HG03565 (cell line): ENCODE results near the gene PRUNE2.
A peak's percentile ranks its signal among the peaks of the same experiment; 100 is the strongest.
"Not testable (repeated sequence)": the region's sequence is repeated elsewhere in the genome, so short reads cannot be mapped to it uniquely, and the experiment has no call there.

Experiments
- ATAC-seq: cut with Tn5 transposase; IDR thresholded peaks from one replicate; pipeline ENCODE4 v1.9.1; 2021; ENCODE audit warnings: mild to moderate bottlenecking, moderate library complexity; ENCODE audit not compliant: unreplicated experiment

Gene PRUNE2

DNA sequence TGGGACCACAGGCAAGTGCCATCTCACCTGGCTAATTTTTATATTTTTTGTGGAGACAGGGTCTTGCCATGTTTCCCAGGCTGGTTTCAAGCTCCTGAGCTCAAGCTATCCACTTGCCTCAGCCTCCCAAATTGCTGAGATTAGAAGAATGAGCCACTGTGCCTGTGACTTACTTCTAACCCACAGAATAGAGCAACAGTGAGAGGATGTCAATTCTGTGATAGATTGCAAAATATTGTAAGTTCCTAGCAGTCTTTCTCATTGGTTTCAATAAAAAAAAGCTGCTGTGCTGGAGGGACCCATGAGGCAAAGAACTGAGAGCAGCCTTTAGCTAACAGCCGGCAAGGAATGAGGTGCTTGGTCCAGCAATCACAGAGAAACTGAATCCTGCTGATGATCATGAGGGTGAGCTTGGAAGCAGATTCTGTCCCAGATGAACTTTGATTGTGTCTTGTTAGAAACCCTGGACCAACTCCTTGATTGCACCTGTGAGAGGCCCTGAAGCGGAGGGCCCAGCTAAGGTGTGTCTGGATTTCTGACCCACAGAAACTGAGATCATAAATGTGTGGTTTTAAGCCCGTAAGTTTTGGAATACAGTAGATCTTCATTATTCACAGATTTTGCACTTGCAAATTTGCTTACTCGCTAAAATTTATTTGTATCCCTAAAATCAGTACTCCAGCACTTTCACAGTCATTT is 297.2 kb downstream of the PRUNE2 start:
- ATAC-seq: no peak

DNA sequence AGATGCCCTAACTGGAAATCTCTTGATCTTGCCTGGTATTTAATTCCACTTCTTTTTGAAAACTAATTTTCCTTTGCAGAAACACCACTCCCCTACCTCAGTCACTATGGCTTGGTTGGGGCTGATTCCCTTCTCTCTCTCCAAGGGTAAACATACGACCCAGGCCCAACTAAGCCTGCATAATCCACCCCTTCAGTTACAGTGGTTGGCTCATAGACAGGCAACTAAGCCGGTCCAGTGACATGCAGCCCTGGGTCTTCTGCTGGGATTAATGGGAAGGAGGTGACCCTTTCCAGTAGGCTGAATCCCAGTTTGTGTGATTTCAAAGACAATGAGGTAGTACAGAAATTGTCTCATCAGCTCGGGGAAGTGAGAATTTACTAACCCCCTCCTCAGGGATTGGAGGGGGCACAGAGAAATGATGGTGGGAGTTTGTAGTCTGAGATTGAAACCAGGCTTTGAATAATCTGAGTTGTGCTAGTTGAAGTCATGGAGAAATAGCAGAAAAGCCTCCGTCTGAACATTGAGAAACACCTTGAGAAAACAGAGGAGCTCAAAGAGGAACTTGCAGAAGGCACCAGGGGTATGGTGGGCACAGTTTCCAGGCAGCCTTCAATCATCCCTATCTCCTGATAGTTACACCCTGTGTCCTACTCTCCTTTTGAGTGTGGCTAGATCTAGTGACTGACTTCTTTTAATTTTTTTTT is 298.0 kb downstream of the PRUNE2 start:
- ATAC-seq: no peak

DNA sequence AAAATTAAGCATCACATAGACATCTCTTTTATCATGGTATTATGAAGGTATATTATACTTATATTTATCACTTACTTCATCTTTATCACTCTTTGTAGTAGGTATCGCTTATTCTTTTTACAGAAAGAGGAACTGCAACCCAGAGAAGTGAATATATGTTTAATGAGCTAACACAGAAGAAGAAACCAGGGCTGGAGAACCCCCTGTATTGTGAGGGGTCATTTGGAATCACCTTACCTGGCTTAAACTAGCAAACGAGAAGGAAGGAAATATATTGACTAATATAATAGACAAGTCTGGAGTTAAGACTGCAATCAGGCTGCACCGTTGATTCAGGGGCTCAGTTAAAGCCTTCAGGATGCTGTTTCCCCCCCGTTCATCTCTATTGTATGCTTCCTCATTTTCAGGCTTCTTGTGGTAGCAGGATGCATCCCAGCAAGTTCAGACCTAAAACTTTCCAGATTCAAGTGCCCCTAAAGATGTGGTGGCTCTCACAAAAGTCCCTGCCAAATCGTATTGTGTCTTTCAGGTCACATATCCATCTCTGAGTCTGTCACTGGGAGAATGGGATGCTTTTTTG is 300.5 kb downstream of the PRUNE2 start:
- ATAC-seq: peak; percentile 93

DNA sequence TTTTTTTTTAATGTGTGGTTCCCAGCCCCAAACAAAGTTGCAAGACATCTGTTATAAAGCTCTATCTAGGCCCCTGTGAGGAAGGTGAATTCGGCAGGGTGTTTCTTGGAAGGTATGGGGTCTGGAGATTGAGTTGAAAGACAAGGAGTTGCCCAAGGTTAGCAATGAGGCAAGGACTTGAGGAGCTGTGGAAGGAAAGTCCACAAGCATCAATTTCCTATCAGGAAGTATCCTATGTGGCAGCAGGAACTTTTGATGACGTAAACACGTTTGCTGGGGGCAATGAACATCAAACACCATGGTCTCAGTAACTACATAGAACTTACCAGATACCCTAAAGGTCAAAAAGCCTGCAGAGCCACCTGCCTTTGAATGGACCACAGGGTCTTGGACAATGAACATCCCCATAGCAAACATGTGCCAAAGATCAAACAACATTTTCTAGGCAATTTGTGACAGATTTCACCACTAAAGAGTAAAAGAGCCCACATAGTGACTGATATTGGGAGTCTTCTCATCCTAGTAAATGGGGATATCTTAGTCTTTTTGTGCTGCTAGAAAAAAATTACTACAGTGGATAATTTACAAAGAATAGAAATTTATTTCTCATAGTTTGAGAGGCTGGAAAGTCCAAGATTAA is 301.9 kb downstream of the PRUNE2 start:
- ATAC-seq: no peak

DNA sequence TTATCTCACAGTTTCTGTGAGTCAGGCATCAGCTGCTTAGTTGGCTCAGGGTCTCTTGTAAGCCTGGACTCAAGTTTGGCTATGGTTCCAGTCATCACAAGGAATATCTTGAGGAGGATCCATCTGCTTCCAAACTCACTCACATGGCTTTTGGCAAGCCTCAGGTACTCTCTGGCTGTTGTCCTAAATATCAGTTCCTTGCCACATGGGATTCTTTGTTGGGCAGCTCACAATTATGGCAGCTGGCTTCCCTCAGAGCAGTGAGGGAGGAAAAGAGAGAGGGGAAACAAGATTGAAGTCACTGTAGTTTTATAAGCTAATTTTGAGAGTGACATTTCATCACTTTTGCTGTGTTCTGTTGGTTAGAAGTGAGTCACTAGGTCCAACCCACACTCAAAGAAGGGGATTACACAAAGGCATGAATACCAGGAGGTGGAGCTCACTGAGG is 302.4 kb downstream of the PRUNE2 start:
- no peak for ATAC-seq

DNA sequence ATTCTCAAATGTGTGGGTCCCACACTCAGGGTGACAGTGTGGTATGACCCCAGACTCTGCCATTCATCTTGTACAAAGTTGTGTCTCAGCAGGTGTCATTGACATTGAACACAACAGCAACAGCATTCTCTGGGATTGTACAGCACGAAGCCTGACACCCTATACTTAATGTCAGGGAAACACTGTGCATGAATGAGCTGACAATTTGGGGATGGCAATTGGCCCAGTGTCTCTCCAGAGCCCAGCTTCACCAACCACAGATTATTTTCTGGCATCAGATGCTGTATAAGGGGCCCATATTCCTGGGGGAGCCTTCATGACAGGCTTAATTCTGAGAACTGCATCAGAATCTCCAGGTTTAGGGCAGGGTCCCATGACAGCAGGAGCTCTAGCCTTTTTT is 303.7 kb downstream of the PRUNE2 start:
- ATAC-seq: no peak

DNA sequence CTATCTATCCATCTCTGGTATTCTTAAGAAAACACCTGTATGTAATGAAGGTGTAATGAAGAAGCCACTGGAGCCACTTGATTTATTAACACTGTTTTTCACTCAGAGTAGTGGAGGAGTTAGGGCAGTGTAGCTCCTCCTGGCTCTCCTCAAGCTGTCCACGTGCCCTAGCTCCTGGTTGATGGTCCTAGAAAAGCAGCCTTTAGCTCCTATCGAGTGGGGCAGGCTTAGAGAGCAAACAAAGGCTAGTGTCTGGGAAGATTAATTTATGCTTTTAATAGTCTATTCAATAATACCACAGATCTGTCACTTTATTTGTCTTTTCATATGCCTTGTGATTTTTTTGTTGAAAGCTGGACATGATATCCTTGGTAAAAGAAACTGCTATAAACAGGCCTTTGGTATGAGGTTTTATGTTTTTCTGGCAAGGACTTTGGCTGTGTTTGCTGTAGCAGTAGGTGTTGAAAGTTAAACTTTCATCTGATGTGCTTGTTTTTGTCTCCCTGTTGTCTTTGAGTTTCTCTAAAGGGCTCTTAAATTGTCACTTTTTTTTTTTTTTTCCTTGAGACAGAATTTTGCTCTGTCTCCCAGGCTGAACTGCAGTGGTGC is 305.8 kb downstream of the PRUNE2 start:
- ATAC-seq: no peak

DNA sequence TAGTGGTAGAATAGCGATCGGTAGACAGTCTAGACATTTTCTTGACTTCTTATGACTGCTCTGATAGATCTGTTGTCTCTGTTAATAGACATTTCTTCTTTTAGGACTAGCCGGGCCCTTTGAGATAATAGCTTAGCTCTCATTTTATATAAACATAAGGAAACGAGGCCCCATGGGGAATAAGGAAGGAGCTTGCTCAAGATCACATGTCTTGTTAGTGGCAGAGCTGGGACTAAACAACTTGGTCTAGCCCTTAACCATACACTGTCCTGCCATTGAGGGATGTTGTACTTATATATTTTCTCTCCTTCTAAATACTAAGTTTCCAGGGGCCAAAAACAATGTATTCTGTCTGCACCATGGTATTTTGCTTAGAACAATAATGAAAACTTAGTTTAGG is 306.9 kb downstream of the PRUNE2 start:
- ATAC-seq: no peak

DNA sequence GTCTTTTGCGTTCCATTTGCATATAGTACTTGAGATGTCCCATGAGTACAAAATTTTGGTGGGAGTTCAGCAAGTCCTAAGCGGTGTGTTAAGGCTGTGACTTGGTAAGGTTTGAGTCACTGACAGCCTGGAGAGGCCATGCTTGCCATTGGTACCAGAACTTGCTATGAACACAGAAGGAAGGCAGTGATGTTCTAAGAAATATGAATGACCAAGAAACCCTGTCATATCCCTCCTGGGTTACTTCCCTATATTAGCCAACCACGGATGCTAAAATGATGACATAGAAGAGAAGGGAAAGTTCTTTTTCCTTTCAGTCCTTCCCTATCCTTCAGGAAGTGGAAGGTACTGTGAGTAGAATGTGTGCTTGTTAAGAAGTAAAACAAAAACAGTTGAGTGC is 310.3 kb downstream of the PRUNE2 start:
- ATAC-seq: no peak

DNA sequence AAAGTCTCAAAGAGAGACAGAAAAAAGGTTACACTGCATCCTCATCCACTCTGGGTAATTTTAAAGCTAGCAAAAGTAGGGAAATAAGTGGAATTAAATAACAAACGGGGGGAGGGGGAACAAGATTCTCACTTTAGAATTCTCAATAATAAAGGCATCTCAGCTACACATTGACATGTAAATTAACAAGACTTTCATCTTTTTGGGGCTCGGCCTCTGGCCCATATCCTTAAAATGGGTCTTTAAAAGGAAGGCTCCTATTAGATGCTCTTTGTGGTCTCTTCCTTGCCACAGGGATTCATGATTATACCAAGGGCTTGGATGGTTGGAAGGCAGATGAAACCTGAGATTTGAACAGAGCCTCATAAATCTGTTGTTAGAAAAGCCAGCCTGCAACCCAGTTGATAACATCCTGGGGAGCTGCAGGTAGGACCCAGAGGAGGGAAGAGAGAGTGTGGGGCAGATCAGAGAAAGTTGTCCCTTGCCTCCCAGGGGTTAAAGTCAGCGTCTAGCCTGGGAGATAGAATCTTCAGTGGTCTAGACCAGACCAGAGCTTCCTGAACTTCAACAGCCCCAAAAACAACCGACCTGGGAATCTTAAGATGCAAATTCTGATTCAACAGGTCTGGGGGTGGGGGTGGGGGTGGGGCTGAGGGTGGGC is 311.0 kb downstream of the PRUNE2 start:
- ATAC-seq: no peak

DNA sequence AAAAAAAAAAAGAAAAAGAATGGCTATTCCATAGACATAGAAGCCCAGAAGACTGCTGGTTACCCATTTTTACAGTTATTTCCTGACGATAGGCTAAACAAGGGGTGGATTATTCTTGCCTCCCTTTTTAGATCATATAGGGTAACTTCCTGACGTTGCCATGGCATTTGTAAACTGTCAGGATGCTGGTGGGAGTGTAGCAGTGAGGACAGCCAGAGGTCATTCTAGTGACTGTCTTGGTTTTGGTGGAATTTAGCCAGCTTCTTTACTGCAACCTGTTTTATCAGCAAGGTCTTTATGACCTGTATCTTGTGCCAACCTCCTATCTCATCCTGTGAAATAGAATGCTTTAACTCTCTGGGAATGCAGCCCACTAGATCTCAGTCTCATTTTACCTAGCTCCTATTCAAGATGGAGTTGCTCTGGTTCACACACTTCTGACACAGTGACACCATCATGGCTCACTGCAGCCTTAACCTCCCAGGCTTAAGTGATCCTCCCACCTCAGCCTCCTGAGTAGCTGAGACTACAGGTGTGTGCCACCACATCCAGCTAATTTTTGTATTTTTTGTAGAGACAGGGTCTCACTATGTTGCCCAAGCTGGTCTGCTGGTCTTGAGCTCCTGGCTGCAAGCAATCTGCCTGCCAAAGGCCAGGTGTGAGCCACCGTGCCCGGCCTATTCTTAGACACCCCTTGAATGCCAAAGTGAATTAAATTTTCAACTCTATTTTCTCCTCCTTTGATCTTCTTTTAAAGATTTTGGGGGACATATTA is 311.8 kb downstream of the PRUNE2 start:
- not testable (repeated sequence) for ATAC-seq

DNA sequence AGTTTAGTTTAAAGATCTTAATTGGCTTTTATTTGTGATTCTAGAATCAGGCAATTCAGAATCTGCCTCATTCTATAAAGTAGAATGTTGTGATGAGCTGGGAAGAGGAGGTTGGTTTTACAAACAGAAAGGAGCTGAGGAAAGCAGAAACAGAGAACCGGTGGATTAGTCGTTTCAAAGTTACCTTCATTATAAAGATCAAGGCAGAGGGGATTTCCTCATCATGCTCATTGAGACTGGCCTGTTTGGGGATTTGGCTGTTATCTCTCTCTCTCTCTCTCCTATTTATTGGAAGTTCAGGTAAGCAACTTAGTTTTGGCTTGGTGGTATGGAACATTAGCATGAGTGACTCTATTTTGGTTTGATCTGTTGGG is 313.0 kb downstream of the PRUNE2 start:
- no peak for ATAC-seq

DNA sequence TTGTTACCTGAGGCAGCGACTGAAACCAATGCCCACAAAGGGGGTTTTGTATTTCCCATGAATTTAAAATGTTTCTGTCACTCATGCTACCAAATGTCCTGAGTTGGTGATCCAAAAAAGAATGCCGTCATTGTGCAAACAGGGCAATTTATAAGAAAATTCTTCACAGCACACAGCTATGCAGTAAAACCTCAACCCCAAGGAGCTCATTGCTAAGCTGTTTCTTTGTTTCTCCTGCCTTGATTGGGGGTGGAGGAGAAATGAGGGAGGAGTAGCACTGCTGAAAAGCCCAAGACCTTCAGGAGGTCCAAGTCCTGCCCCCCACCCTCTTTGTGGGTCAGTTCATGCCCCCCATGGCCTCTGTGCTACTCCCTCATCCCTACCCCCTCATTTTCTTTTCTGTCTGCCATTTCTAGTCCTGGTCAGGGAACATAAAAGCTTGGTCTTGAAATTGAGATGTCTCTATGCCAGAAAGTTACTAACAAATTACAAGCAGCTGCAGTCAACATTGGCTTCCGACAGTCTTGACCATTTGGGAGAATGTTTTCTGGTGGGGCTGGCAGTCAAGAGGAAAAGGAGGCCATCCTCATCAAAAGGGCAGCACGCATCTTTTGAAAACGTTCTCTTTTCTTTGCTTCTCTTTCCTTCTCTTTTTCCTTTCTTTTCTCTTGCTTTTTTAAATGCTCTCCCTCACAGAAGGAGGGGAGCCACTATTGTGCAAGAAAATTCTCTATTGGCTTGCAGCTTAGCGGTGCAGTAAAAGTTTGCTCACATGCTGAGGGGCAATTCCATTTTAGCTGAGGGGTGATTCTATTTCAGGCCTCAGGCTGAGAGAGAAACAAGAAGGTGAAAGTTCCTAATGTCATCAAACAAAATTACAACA is 313.6 kb downstream of the PRUNE2 start:
- ATAC-seq: no peak

DNA sequence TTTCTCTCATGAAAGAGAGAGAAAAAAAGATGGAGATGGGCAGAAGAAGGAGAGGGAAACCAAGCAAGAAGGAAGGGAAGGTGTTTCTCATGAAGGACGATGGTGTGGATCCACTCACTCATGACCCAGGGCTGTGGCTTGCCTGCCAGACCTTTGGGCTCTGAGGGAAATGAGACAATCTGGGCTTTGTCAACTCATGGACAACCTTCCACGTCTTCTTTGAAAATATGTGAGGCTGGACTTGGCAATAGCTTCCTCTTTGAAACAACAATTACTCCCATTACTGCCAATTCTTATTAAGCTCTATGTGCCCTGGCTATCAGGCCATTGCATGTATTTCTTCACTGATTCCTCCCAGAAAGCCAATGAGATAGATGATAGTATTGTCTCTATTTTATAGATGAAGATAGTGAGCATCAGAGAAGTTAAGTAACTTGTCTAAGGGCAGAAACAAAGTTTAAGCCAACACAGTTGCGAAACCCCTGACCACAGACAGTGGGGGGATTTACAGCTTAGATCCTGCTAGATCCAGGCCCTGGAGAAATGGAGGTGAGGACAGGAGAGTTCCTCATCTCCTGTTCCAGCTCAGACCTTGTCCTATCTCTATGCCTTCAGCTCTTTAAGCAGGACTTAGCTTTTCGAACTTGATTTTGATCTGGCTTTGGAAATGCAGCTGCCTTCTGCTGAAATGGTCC is 314.5 kb downstream of the PRUNE2 start:
- ATAC-seq: no peak

DNA sequence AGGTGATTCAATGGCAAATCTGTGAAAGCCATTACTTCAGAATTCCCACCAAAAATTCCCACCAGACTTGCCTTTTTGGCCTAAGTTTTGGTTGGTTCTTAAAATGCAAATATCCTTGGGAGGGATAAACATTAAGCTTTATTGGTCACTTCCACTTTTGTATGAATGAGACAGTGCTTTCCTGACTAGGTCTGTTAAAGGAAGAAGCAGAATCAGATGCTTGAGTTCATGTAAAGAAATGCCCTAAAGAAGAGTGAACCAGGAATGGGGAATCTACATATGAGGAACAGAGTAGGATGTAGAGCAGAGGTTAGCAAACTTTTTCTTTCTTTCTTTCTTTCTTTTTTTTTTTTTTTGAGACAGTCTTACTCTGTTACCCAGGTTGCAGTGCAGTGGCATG is 317.6 kb downstream of the PRUNE2 start:
- ATAC-seq: no peak

DNA sequence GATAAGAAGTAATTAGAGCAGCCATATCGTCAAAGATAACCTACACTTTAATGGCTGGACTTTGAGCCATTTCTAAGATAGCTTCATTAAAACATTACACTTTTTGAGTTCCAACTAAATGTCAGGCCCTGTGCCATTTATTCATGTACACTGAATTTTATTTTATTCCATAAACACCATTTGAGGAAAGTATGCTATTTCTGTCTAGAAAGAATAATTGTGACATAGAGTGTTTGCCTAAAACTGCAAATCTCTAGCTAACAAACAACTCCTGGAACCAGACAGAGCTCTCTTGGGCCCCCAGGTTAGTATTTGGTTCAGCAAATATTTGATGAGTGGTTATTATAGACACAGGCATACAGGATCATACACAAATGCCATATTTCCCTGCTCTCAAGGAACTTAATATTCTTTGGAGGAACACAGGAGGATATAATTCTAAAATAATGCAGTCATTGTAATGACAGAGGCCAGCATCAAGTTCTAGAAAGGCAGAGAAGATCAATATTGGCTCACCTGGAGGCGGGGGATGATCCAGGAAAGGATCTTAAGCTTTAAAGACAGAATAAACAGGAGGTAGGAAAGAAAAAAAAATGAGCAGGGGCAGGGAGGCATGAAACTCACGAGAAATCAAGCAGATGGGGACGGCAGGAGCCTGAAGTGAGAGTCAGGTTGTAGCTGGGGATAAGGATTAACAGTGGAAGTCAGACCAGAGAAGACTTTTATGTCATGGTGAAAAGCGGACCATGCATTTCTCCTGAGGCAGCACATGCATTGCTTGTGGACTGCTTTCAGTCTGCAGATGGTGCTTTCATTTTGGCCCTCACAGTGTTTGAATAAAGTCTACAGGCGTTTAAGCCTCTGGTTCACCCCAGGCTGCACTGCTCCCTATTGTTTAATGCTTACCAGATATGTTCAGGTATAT is 319.3 kb downstream of the PRUNE2 start:
- no peak for ATAC-seq
